HG02610 (cell line): Measurements from ENCODE around the gene KRTAP10-3.
"Not testable (repeated sequence)": the region's sequence is repeated elsewhere in the genome, so short reads cannot be mapped to it uniquely, and the experiment has no call there.

Experiments
- ATAC-seq: cut with Tn5 transposase; IDR thresholded peaks from one replicate; pipeline ENCODE4 v1.9.1; 2021; ENCODE audit warnings: mild to moderate bottlenecking, moderate library complexity; ENCODE audit not compliant: unreplicated experiment

KRTAP10-3 gene

GRCh38 chr21:44590897-44591800, 32.6 kb upstream of the KRTAP10-3 start:
- ATAC-seq = not testable (repeated sequence)

- no peak for ATAC-seq
Measured at GRCh38 chr21:44590311-44590721, 31.7 kb upstream of the KRTAP10-3 start.

- no peak for ATAC-seq
Measured at GRCh38 chr21:44589586-44590305, 31.2 kb upstream of the KRTAP10-3 start.

GRCh38 chr21:44589094-44589493, 30.5 kb upstream of the KRTAP10-3 start:
- ATAC-seq = no peak

- ATAC-seq = no peak
Measured at GRCh38 chr21:44585892-44586291, 27.3 kb upstream of the KRTAP10-3 start.

GRCh38 chr21:44583800-44584147, 25.2 kb upstream of the KRTAP10-3 start:
- no peak for ATAC-seq

GRCh38 chr21:44583089-44583799, 24.6 kb upstream of the KRTAP10-3 start:
- ATAC-seq = no peak

- ATAC-seq = no peak
Measured at GRCh38 chr21:44582055-44582454, 23.5 kb upstream of the KRTAP10-3 start.

- ATAC-seq = no peak
Measured at GRCh38 chr21:44581158-44581557, 22.6 kb upstream of the KRTAP10-3 start.

- not testable (repeated sequence) for ATAC-seq
Measured at GRCh38 chr21:44580231-44580821, 21.7 kb upstream of the KRTAP10-3 start, which contains the start of gene KRTAP10-5. Gene KRTAP10-5 (minus strand): TSS chr21:44580604. CDS start chr21:44580578, 26 bp downstream.

- ATAC-seq = no peak
Measured at GRCh38 chr21:44579833-44580144, 21.2 kb upstream of the KRTAP10-3 start.

- ATAC-seq = no peak
Measured at GRCh38 chr21:44579056-44579832, 20.6 kb upstream of the KRTAP10-3 start.

GRCh38 chr21:44578371-44579055, 19.9 kb upstream of the KRTAP10-3 start:
- ATAC-seq = no peak

- ATAC-seq = no peak
Measured at GRCh38 chr21:44576025-44576420, 17.4 kb upstream of the KRTAP10-3 start.

- ATAC-seq = no peak
Measured at GRCh38 chr21:44575307-44576024, 16.9 kb upstream of the KRTAP10-3 start.

GRCh38 chr21:44574457-44575306, 16.1 kb upstream of the KRTAP10-3 start:
- no peak for ATAC-seq

- ATAC-seq = not testable (repeated sequence)
Measured at GRCh38 chr21:44573630-44574456, 15.2 kb upstream of the KRTAP10-3 start, which contains the start of gene KRTAP10-4. Gene KRTAP10-4 (plus strand): TSS chr21:44573729. CDS start chr21:44573759, 30 bp downstream.
